HepG2 (cell line): ENCODE measurements around the gene PPP1R12A. TPM values are rescaled to one million over a fixed set of nuclear protein-coding genes. Genes with fewer than 3 reads are reported as not detected.

ENCODE experiments used
- ATAC-seq: fragments of 200-7000 bp; cut with Tn5 transposase; 3 replicates; pipeline ENCODE4 v1.9.1; 2020; ENCODE audit warnings: mild to moderate bottlenecking, moderate library complexity
- BruUV-seq: library from RNA; stranded (reverse); fragments of 400-500 nt; replicated peaks from 2 replicates; lab custom pipeline; 2021; lab: Mats Ljungman, UMichigan
- CTCF ChIA-PET: fragments of 300-600 bp; formaldehyde crosslinking; extraction: SDS; loops from one replicate; lab custom pipeline; 2021; ENCODE audit warnings: low total read pairs, inconsistent platforms, low intra/inter-chr PET ratio; lab: Yijun Ruan, JAX
- POLR2A ChIA-PET: fragments of 350-600 bp; sonication (Branson Sonifier 250); formaldehyde crosslinking; loops from one replicate; lab custom pipeline; 2020; ENCODE audit warnings: antibody characterized with exemption, inconsistent platforms; lab: Yijun Ruan, JAX
- DNase-seq: peaks from one replicate; pipeline ENCODE4 v3.0.0-alpha.2; 2015; ENCODE audit warnings: low spot score
- FAIRE-seq: peaks from 3 replicates; lab custom pipeline; 2011; peaks lifted over from hg19 to GRCh38; lab: Jason Lieb, UNC
- H2AFZ ChIP-seq: one replicate; pipeline ENCODE4 v1.6.1; 2011; ENCODE audit warnings: low read length, inconsistent platforms
- H3K27ac ChIP-seq: fragments of 300-600 bp; 3 replicates; pipeline ENCODE4 v1.8.0; 2011; ENCODE audit warnings: mixed run types, mild to moderate bottlenecking, mixed read lengths, low read length, inconsistent platforms; ENCODE audit not compliant: insufficient read depth; ENCODE audit errors: extremely low read length
- H3K27me3 ChIP-seq, 2 experiments: fragments of 200-600 bp in 1 of 2; 2 replicates in 1 of 2; 3 replicates in 1 of 2; pipeline versions ENCODE4 v1.6.0 to v1.8.0; 2011; ENCODE audit warnings: low read length in 2 of 2, mild to moderate bottlenecking in 2 of 2, moderate library complexity in 2 of 2, inconsistent platforms in 1 of 2; ENCODE audit not compliant: insufficient read depth in 2 of 2, control insufficient read depth in 1 of 2
- H3K36me3 ChIP-seq, 2 experiments: fragments of 200-600 bp in 1 of 2; replicated peaks in 1 of 2; 2 replicates in 1 of 2; 3 replicates in 1 of 2; pipeline versions ENCODE4 v1.5.1 to v1.8.0; 2011; ENCODE audit warnings: low read length in 2 of 2, inconsistent platforms in 1 of 2; ENCODE audit not compliant: insufficient read depth in 2 of 2, control insufficient read depth in 1 of 2
- H3K4me1 ChIP-seq: 2 replicates; pipeline ENCODE4 v1.5.1; 2012; ENCODE audit warnings: low read length, inconsistent platforms; ENCODE audit not compliant: insufficient read depth
- H3K4me2 ChIP-seq: 2 replicates; pipeline ENCODE4 v1.6.0; 2011; ENCODE audit warnings: low read depth, low read length, inconsistent platforms
- H3K4me3 ChIP-seq, 3 experiments: fragments of 200-600 bp in 1 of 3; sonication (generic), shearing (Covaris generic) in 1 of 3; replicated peaks in 1 of 3; 2 replicates each; pipeline ENCODE4 v1.5.1; 2011 to 2016; ENCODE audit warnings: low read length in 3 of 3, inconsistent platforms in 2 of 3, low read depth in 2 of 3, mild to moderate bottlenecking in 2 of 3, control low read depth in 1 of 3, mixed read lengths in 1 of 3; ENCODE audit not compliant: insufficient read depth in 1 of 3
- H3K79me2 ChIP-seq: one replicate; pipeline ENCODE4 v1.6.1; 2011; ENCODE audit warnings: low read length, inconsistent platforms; ENCODE audit not compliant: insufficient read depth
- H3K9ac ChIP-seq: 2 replicates; pipeline ENCODE4 v1.6.0; 2011; ENCODE audit warnings: mild to moderate bottlenecking, low read depth, low read length, inconsistent platforms; ENCODE audit not compliant: insufficient read depth
- H3K9me3 ChIP-seq: 2 replicates; pipeline ENCODE4 v1.5.1; 2012; ENCODE audit warnings: mild to moderate bottlenecking, low read length
- H4K20me1 ChIP-seq: 2 replicates; pipeline ENCODE4 v1.6.0; 2011; ENCODE audit warnings: inconsistent platforms, mild to moderate bottlenecking, low read length, moderate library complexity; ENCODE audit not compliant: insufficient read depth
- AKAP8 ChIP-seq: sonication (generic); formaldehyde crosslinking; IDR thresholded peaks from 2 replicates; pipeline ENCODE4 v1.5.1; 2020; ENCODE audit warnings: mild to moderate bottlenecking, missing genetic modification reagents
- ARID4A ChIP-seq: sonication (generic); formaldehyde crosslinking; IDR thresholded peaks from 2 replicates; pipeline ENCODE4 v1.5.0; 2020; ENCODE audit warnings: mild to moderate bottlenecking, missing genetic modification reagents, borderline replicate concordance
- BRD4 ChIP-seq: sonication (generic); formaldehyde crosslinking; IDR thresholded peaks from 2 replicates; pipeline ENCODE4 v1.4.0; 2020; ENCODE audit warnings: missing genetic modification reagents
- CSRNP2 ChIP-seq: sonication (generic); formaldehyde crosslinking; conservative IDR thresholded peaks from 2 replicates; pipeline ENCODE4 v1.8.0; 2022; ENCODE audit warnings: low read depth, missing genetic modification reagents
- HHEX ChIP-seq: IDR thresholded peaks from 2 replicates; pipeline ENCODE4 v1.6.1; 2016; ENCODE audit warnings: control low read depth
- HNRNPL ChIP-seq: fragments of 200-400 bp; formaldehyde crosslinking; IDR thresholded peaks from 2 replicates; pipeline ENCODE4 v1.6.1; 2017; ENCODE audit warnings: mild to moderate bottlenecking, low read depth, low read length
- SOX5 ChIP-seq: IDR thresholded peaks from 2 replicates; pipeline ENCODE4 v1.6.1; 2016; ENCODE audit warnings: borderline replicate concordance
- SOX6 ChIP-seq, 2 experiments: fragments of 450-650 bp in 1 of 2; sonication (generic) in 1 of 2; formaldehyde crosslinking in 1 of 2; IDR thresholded peaks; 2 replicates each; pipeline versions ENCODE4 v1.4.0 to v1.6.1; 2017 to 2020; ENCODE audit warnings: antibody characterized with exemption in 1 of 2, mild to moderate bottlenecking in 1 of 2, missing genetic modification reagents in 1 of 2
- TOE1 ChIP-seq: sonication (generic); formaldehyde crosslinking; IDR thresholded peaks from 2 replicates; pipeline ENCODE4 v1.4.0; 2020; ENCODE audit warnings: mild to moderate bottlenecking, missing genetic modification reagents
- ZNF484 ChIP-seq: sonication (generic); formaldehyde crosslinking; IDR thresholded peaks from 2 replicates; pipeline ENCODE4 v1.5.1; 2020; ENCODE audit warnings: mild to moderate bottlenecking, low read depth, missing genetic modification reagents, borderline replicate concordance
- ZNF672 ChIP-seq: sonication (generic); formaldehyde crosslinking; IDR thresholded peaks from 2 replicates; pipeline ENCODE4 v1.8.1; 2022; ENCODE audit warnings: missing genetic modification reagents
- ZSCAN9 ChIP-seq: IDR thresholded peaks from 2 replicates; pipeline ENCODE4 v1.6.1; 2016; ENCODE audit warnings: borderline replicate concordance
- WGBS: methylation state at CpG from one replicate; pipeline ENCODE4 v1.1.6; 2017; ENCODE audit warnings: low lambda C conversion rate; 5-methylcytosine and 5-hydroxymethylcytosine counted together
- in situ Hi-C: cut with HindIII; loops from 2 replicates; pipeline ENCODE4 v1.10.0; 2017; ENCODE audit warnings: low pct_unique_long_range_greater_than_20kb; ENCODE audit not compliant: extremely low pct_ligation_motif_present
- intact Hi-C: fragments of 100-400 bp; cut with micrococcal nuclease; formaldehyde crosslinking; loops from one replicate; pipeline ENCODE4 v1.10.0; 2022; ENCODE audit not compliant: unreplicated experiment
- polyA plus RNA-seq, 8 experiments: library from polyadenylated mRNA; depleted of rRNA in 3 of 8; stranded (reverse) in 7 of 8; unstranded in 1 of 8; fragments of >200 nt; fragmentation: Illumina TruSeq in 4 of 8; extraction: Trizol in 4 of 8; gene quantifications; 2 replicates each; pipeline versions ENCODE4 v1.2.1 to v1.2.3, GENCODE V29; 2011 to 2016; ENCODE audit warnings: low read depth in 4 of 8, missing spikeins in 1 of 8, mixed read lengths in 1 of 8; ENCODE audit not compliant: insufficient read depth in 1 of 8
- total RNA-seq, 5 experiments: library from RNA; depleted of rRNA; stranded (reverse); fragments of >200 nt; fragmentation: Illumina TruSeq; extraction: Trizol; gene quantifications; 2 replicates each; pipeline ENCODE4 v1.2.3, GENCODE V29; 2016; ENCODE audit warnings: low read depth in 1 of 5

PPP1R12A gene
- total and polyA plus RNA-seq, 2 of the 13 experiments (the other 11 are each of a cell fraction or from before 2014, with no cell fraction given) = 23.8 to 50.0 TPM

GRCh38 chr12:79859646-79860045, 75.3 kb downstream of the PPP1R12A start:
- H3K9ac ChIP-seq = no peak overlapping the region
- no peaks in the 10 kb centered on the region for H3K9me3 ChIP-seq
- H3K27me3 ChIP-seq = no peaks in the 10 kb centered on the region
- BruUV-seq = no TSS peak
- FAIRE-seq (no peak), DNase-seq (no peak), ATAC-seq (no peak)
- H3K36me3 ChIP-seq = 0 out of 5 replicates have a peak, but pooled peaks cover 0 to 3% of the 10 kb centered on the region in 2 experiments
- no peak overlapping the region for H3K27ac ChIP-seq
- ChIA-PET CTCF (no interaction called here), POLR2A (no interaction called here)
- H2AFZ ChIP-seq = no peak overlapping the region
- H3K4me2 ChIP-seq = no peak overlapping the region
- TF ChIP-seq HNRNPL = no peak
- TF ChIP-seq ZNF672 (CRISPR knock-in tag) = no peak
- no peak for TF ChIP-seq ZSCAN9 (CRISPR knock-in tag)
- in situ Hi-C loops = no loop called here
- peaks cover 29% of the 10 kb centered on the region for H3K79me2 ChIP-seq
- H4K20me1 ChIP-seq = 0 out of 2 replicates have a peak, but pooled peaks cover 5% of the 10 kb centered on the region
- peaks cover 8% of the 10 kb centered on the region for H3K4me1 ChIP-seq
- 98% methylated on average over 8 of the region's 8 CpGs for WGBS
- intact Hi-C loops = no loop called here
- H3K4me3 ChIP-seq = no peak overlapping the region

GRCh38 chr12:79858518-79858917, 76.4 kb downstream of the PPP1R12A start:
- H4K20me1 ChIP-seq = 0 out of 2 replicates have a peak, but pooled peaks cover 5% of the 10 kb centered on the region
- no peak overlapping the region for H3K9ac ChIP-seq
- H3K79me2 ChIP-seq = peaks cover 31% of the 10 kb centered on the region
- no peak overlapping the region for H3K4me2 ChIP-seq
- intact Hi-C loops (no loop called here), in situ Hi-C loops (no loop called here)
- peaks cover 8% of the 10 kb centered on the region for H3K4me1 ChIP-seq
- no peak for FAIRE-seq
- WGBS = 100% methylated on average over 1 of the region's 1 CpG
- no peak overlapping the region for H2AFZ ChIP-seq
- no peaks in the 10 kb centered on the region for H3K27me3 ChIP-seq
- TF ChIP-seq ZNF484 (CRISPR knock-in tag) = no peak
- no peak for TF ChIP-seq ARID4A (CRISPR knock-in tag)
- no peak for TF ChIP-seq SOX6 (IDR thresholded peaks at IDR 0.05)
- TF ChIP-seq SOX6 (CRISPR knock-in tag; IDR thresholded peaks at IDR 0.05) = no peak
- TF ChIP-seq TOE1 (CRISPR knock-in tag) = no peak
- no peak for TF ChIP-seq HHEX (CRISPR knock-in tag)
- no peak for TF ChIP-seq AKAP8 (CRISPR knock-in tag)
- TF ChIP-seq SOX5 (CRISPR knock-in tag) = no peak
- no peak for TF ChIP-seq CSRNP2 (CRISPR knock-in tag)
- TF ChIP-seq BRD4 = no peak
- H3K4me3 ChIP-seq = no peak overlapping the region
- peak; percentile 7 for DNase-seq
- no peak for ATAC-seq
- H3K27ac ChIP-seq = no peak overlapping the region
- POLR2A ChIA-PET = no interaction called here
- no peaks in the 10 kb centered on the region for H3K9me3 ChIP-seq
- 0 out of 5 replicates have a peak, but pooled peaks cover 0 to 3% of the 10 kb centered on the region in 2 experiments for H3K36me3 ChIP-seq
- CTCF ChIA-PET = no interaction called here
- BruUV-seq = no TSS peak
